OCI-LY7 (cell line): ENCODE measurements around the gene IQSEC1. TPM values are rescaled to one million over a fixed set of nuclear protein-coding genes. Genes with fewer than 3 reads are reported as not detected.

Source experiments
- BruUV-seq: library from RNA; stranded (reverse); fragments of 400-500 nt; replicated peaks from 2 replicates; lab custom pipeline; 2021; lab: Mats Ljungman, UMichigan
- CTCF ChIA-PET: fragments of 300-600 bp; sonication (Branson Sonifier 250); formaldehyde crosslinking; loops from one replicate; lab custom pipeline; 2022; ENCODE audit warnings: antibody characterized with exemption; ENCODE audit not compliant: unreplicated experiment; lab: Charles Lee
- POLR2A ChIA-PET: fragments of 300-600 bp; sonication (Branson Sonifier 250); formaldehyde crosslinking; loops from one replicate; lab custom pipeline; 2022; ENCODE audit warnings: antibody characterized with exemption; lab: Charles Lee
- DNase-seq: peaks from one replicate; pipeline ENCODE4 v3.0.0-alpha.2; 2015; ENCODE audit warnings: low spot score
- H2AFZ ChIP-seq: fragments of 200-600 bp; sonication (generic), shearing (Covaris generic); 2 replicates; pipeline ENCODE4 v1.6.1; 2014; ENCODE audit warnings: mild to moderate bottlenecking, antibody characterized with exemption, low read length, moderate library complexity
- H3K27ac ChIP-seq: fragments of 200-600 bp; sonication (generic); 2 replicates; pipeline ENCODE4 v1.5.1; 2014; ENCODE audit warnings: mixed run types, low read depth, mild to moderate bottlenecking, moderate library complexity, low read length, inconsistent platforms; ENCODE audit not compliant: poor library complexity, severe bottlenecking
- H3K36me3 ChIP-seq: fragments of 200-600 bp; sonication (generic); 2 replicates; pipeline ENCODE4 v1.6.1; 2014; ENCODE audit warnings: mild to moderate bottlenecking, antibody characterized with exemption, low read length, moderate library complexity, mixed read lengths; ENCODE audit not compliant: insufficient read depth
- H3K4me1 ChIP-seq: fragments of 200-600 bp; sonication (generic); 2 replicates; pipeline ENCODE4 v1.5.1; 2014; ENCODE audit warnings: mild to moderate bottlenecking, low read length; ENCODE audit not compliant: insufficient read depth, poor library complexity, severe bottlenecking
- H3K4me2 ChIP-seq: fragments of 200-600 bp; sonication (generic); 2 replicates; pipeline ENCODE4 v1.6.1; 2014; ENCODE audit warnings: mild to moderate bottlenecking, low read length
- H3K4me3 ChIP-seq: fragments of 200-600 bp; sonication (generic); 2 replicates; pipeline ENCODE4 v1.5.1; 2014; ENCODE audit warnings: mild to moderate bottlenecking, low read depth, low read length; ENCODE audit not compliant: poor library complexity, severe bottlenecking
- H3K79me2 ChIP-seq: fragments of 200-600 bp; sonication (generic); 2 replicates; pipeline ENCODE4 v1.6.1; 2016; ENCODE audit warnings: low read depth, mild to moderate bottlenecking, low read length, moderate library complexity, mixed read lengths; ENCODE audit not compliant: insufficient read depth
- H3K9me2 ChIP-seq: fragments of 200-600 bp; sonication (generic); 2 replicates; pipeline ENCODE4 v1.6.1; 2016; ENCODE audit warnings: mild to moderate bottlenecking, low read length, mixed read lengths; ENCODE audit not compliant: insufficient read depth
- H3K9me3 ChIP-seq: fragments of 200-600 bp; sonication (generic); 2 replicates; pipeline ENCODE4 v1.6.1; 2014; ENCODE audit warnings: mild to moderate bottlenecking, mixed run types, low read length, mixed read lengths
- H4K20me1 ChIP-seq: fragments of 200-600 bp; sonication (generic); 2 replicates; pipeline ENCODE4 v1.6.1; 2014; ENCODE audit warnings: mild to moderate bottlenecking, antibody characterized with exemption, low read length, moderate library complexity, mixed read lengths; ENCODE audit not compliant: insufficient read depth
- CTCF ChIP-seq: fragments of 200-600 bp; sonication (generic); conservative IDR thresholded peaks from 2 replicates; pipeline ENCODE4 v1.5.1; 2014; ENCODE audit warnings: mild to moderate bottlenecking, antibody characterized with exemption, low read length, moderate library complexity, mixed read lengths
- EZH2phosphoT487 ChIP-seq: fragments of 200-600 bp; sonication (generic); IDR thresholded peaks from 2 replicates; pipeline ENCODE4 v1.6.1; 2018; ENCODE audit warnings: low read depth, borderline replicate concordance, mild to moderate bottlenecking, mixed run types, antibody characterized with exemption, low read length, moderate library complexity, mixed read lengths
- intact Hi-C: fragments of 100-400 bp; cut with micrococcal nuclease; formaldehyde crosslinking; loops from one replicate; pipeline ENCODE4 v1.10.0; 2022; ENCODE audit not compliant: unreplicated experiment
- total RNA-seq, 2 experiments: library from RNA; depleted of rRNA in 1 of 2; stranded (reverse); fragments of >200 nt in 1 of 2; shearing (Covaris generic) in 1 of 2; gene quantifications; 2 replicates each; pipeline ENCODE4 v1.2.3, GENCODE V29; 2014 to 2022

The IQSEC1 gene
- total RNA-seq, 2 experiments from 2014 or later: 25.2 to 70.1 TPM

GRCh38 chr3:12987602-12988001, 85.6 kb downstream of the IQSEC1 start:
- ChIA-PET POLR2A (interaction anchor here (0.6 kb wide), 1 partner anchor 122 kb away, joined by 5 read pairs; no protein-coding TSS in a partner anchor), CTCF (interaction anchor here (1.1 kb wide), 1 partner anchor 11 kb away, joined by 3 read pairs; no protein-coding TSS in a partner anchor)
- intact Hi-C loops: no loop called here
- peaks cover 30% of the 10 kb centered on the region; the same call in 1 of the 2 replicates for H3K79me2 ChIP-seq
- no peak overlapping the region for H3K4me3 ChIP-seq
- 0 out of 2 replicates have a peak, but pooled peaks cover 4% of the 10 kb centered on the region for H4K20me1 ChIP-seq
- no peak for DNase-seq
- H3K4me2 ChIP-seq: no peak overlapping the region
- H3K9me3 ChIP-seq: peaks cover 3% of the 10 kb centered on the region; the same call in 1 of the 2 replicates
- no peak for TF ChIP-seq CTCF
- TF ChIP-seq EZH2phosphoT487: no peak
- H3K4me1 ChIP-seq: peaks cover 42% of the 10 kb centered on the region
- H2AFZ ChIP-seq: no peak overlapping the region
- H3K36me3 ChIP-seq: peaks cover 11% of the 10 kb centered on the region; the same call in 1 of the 2 replicates
- no peak overlapping the region for H3K27ac ChIP-seq
- BruUV-seq: no TSS peak
- H3K9me2 ChIP-seq: no peaks in the 10 kb centered on the region

GRCh38 chr3:12986986-12987385, 86.2 kb downstream of the IQSEC1 start:
- CTCF ChIA-PET: interaction anchor here (0.6 kb wide), 1 partner anchor 91 kb away, joined by 3 read pairs; no protein-coding TSS in a partner anchor
- POLR2A ChIA-PET: no interaction called here
- Histone ChIP-seq H3K4me1 (peaks cover 48% of the 10 kb centered on the region), H4K20me1 (0 out of 2 replicates have a peak, but pooled peaks cover 4% of the 10 kb centered on the region), H3K27ac (no peak overlapping the region), H3K36me3 (peaks cover 11% of the 10 kb centered on the region; the same call in 1 of the 2 replicates), H3K4me2 (no peak overlapping the region), H2AFZ (no peak overlapping the region), H3K79me2 (peaks cover 35% of the 10 kb centered on the region; the same call in 1 of the 2 replicates), H3K4me3 (no peak overlapping the region), H3K9me3 (peaks cover 3% of the 10 kb centered on the region; the same call in 1 of the 2 replicates), H3K9me2 (no peaks in the 10 kb centered on the region)
- DNase-seq: no peak
- no peak for TF ChIP-seq CTCF
- TF ChIP-seq EZH2phosphoT487: no peak
- intact Hi-C loops: no loop called here
- no TSS peak for BruUV-seq

GRCh38 chr3:12986521-12986920, 86.7 kb downstream of the IQSEC1 start:
- peaks cover 53% of the 10 kb centered on the region for H3K4me1 ChIP-seq

More at GRCh38 chr3:12986521-12986920, 86.7 kb downstream of the IQSEC1 start:
- ChIA-PET CTCF (interaction anchor here (0.6 kb wide), 1 partner anchor 92 kb away, joined by 3 read pairs; no protein-coding TSS in a partner anchor), POLR2A (no interaction called here)
- Histone ChIP-seq H3K9me3 (peaks cover 3% of the 10 kb centered on the region; the same call in 1 of the 2 replicates), H3K36me3 (peaks cover 11% of the 10 kb centered on the region; the same call in 1 of the 2 replicates), H3K4me2 (no peak overlapping the region), H4K20me1 (0 out of 2 replicates have a peak, but pooled peaks cover 4% of the 10 kb centered on the region), H3K4me3 (no peak overlapping the region), H3K9me2 (no peaks in the 10 kb centered on the region), H3K27ac (no peak overlapping the region), H3K79me2 (peaks cover 38% of the 10 kb centered on the region; the same call in 1 of the 2 replicates), H2AFZ (no peak overlapping the region)
- TF ChIP-seq CTCF: no peak
- no peak for TF ChIP-seq EZH2phosphoT487
- DNase-seq: no peak
- BruUV-seq: no TSS peak
- intact Hi-C loops: no loop called here
